ENCODE data around the gene RHO.

GRCh38 chr3:129530251-129530791 is 1.9 kb downstream of the RHO start:
- TF ChIP-seq SMAD3 (CRISPR knock-in tag; IDR thresholded peaks at IDR 0.05; ENCODE audit: borderline replicate concordance): no peak
- no peak; the same call in 1 of the 2 replicates for TF ChIP-seq TEAD4 (CRISPR knock-in tag; IDR thresholded peaks at IDR 0.05)
- TF ChIP-seq CBFB (CRISPR knock-in tag; IDR thresholded peaks at IDR 0.05; ENCODE audit: low read depth): no peak
- TF ChIP-seq, protein P1, sequence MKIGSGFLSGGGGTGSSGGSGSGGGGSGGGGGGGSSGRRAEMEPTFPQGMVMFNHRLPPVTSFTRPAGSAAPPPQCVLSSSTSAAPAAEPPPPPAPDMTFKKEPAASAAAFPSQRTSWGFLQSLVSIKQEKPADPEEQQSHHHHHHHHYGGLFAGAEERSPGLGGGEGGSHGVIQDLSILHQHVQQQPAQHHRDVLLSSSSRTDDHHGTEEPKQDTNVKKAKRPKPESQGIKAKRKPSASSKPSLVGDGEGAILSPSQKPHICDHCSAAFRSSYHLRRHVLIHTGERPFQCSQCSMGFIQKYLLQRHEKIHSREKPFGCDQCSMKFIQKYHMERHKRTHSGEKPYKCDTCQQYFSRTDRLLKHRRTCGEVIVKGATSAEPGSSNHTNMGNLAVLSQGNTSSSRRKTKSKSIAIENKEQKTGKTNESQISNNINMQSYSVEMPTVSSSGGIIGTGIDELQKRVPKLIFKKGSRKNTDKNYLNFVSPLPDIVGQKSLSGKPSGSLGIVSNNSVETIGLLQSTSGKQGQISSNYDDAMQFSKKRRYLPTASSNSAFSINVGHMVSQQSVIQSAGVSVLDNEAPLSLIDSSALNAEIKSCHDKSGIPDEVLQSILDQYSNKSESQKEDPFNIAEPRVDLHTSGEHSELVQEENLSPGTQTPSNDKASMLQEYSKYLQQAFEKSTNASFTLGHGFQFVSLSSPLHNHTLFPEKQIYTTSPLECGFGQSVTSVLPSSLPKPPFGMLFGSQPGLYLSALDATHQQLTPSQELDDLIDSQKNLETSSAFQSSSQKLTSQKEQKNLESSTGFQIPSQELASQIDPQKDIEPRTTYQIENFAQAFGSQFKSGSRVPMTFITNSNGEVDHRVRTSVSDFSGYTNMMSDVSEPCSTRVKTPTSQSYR (CRISPR knock-in tag; IDR thresholded peaks at IDR 0.05): no peak
- TF ChIP-seq CTCF (IDR thresholded peaks at IDR 0.05): no peak
- no peak for TF ChIP-seq MAX (CRISPR knock-in tag; IDR thresholded peaks at IDR 0.05)

Data from WTC11 (cell line).